Tibial artery (tissue), 4 donors: Measurements from ENCODE around the gene GRIP1.

Experiments used
- DNase-seq, 2 donors: peaks; one replicate each; pipeline ENCODE4 v3.0.0-alpha.2; 2019
- H3K27ac ChIP-seq, 2 donors: fragments of 200-600 bp; sonication (generic) in 1 of 2; 1 replicate in 1 of 2; 2 replicates in 1 of 2; pipeline ENCODE4 v1.5.1; 2018 to 2019; ENCODE audit warnings: mild to moderate bottlenecking in 1 of 2
- H3K27me3 ChIP-seq, 2 donors: fragments of 200-600 bp; sonication (generic) in 1 of 2; one replicate each; pipeline versions ENCODE4 v1.5.1 to v1.6.0; 2016 to 2019
- H3K36me3 ChIP-seq, 3 donors: fragments of 200-600 bp; sonication (generic) in 2 of 3; one replicate each; pipeline ENCODE4 v1.5.1; 2016 to 2019; ENCODE audit warnings: mild to moderate bottlenecking in 2 of 3
- H3K4me1 ChIP-seq, 4 donors: fragments of 200-600 bp; sonication (generic) in 2 of 4; 1 replicate in 3 of 4; 2 replicates in 1 of 4; pipeline ENCODE4 v1.5.1; 2016 to 2019
- H3K4me3 ChIP-seq, 2 donors: fragments of 200-600 bp; sonication (generic) in 1 of 2; 1 replicate in 1 of 2; 2 replicates in 1 of 2; pipeline ENCODE4 v1.5.1; 2018 to 2019; ENCODE audit warnings: mild to moderate bottlenecking in 2 of 2
- H3K9me3 ChIP-seq, 3 donors: fragments of 200-600 bp; sonication (generic) in 1 of 3; one replicate each; pipeline ENCODE4 v1.5.1; 2016 to 2019
- intact Hi-C: fragments of 100-400 bp; cut with DNase I; formaldehyde crosslinking; loops from one replicate; pipeline ENCODE4 v1.15.0; 2023; ENCODE audit warnings: low total_unique reads
- TF ChIP-seq, protein P1 (sequence below), 2 experiments: fragments of 200-600 bp in 1 of 2; fragments of 450-650 bp in 1 of 2; IDR thresholded peaks; one replicate each; pipeline ENCODE4 v1.5.1; 2017 to 2019; ENCODE audit warnings: antibody characterized with exemption in 2 of 2, mild to moderate bottlenecking in 1 of 2, moderate library complexity in 1 of 2

GRIP1 gene

DNA sequence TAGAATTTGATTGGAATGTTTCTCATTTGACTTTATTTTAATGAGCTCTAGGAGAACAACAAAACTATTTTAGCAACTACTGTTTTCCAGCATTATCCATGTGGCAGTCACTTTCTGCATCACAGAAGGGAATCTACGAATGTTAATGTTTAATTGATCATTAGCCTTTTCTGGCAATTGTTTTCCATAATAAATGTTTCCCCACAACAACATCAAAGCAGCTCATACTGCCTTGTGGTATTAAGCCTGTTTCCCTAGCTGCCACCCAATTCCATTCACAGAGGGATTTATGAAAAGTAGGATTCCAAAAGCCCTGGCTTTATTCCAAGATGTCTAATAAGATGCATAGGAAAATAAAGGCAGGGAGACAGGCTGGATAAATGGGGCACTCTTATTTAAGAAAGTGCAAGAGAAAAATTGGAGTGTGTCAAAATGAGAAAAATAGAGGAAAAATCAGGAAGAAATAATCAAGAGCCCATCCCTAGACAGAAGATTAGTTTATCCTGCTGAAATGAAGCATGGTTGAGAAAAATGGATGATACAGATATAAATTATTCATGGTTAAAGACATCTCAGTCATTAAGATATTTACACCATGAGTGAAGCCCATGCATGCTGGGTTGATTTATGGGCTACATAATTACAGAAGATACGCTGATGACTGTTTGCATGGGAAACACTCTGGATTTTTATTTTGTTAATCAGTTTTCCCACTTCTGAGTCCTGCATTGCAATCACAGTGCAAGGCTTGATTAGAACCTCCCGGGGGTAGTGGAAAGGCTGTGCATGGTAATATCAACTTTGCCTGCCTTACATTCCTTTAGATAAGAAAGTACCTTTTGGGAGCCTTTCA lies 196.3 kb downstream of the GRIP1 start:
- Histone ChIP-seq H3K36me3 (no peaks in the 10 kb centered on the region), H3K27ac (no peak overlapping the region), H3K4me3 (no peak overlapping the region), H3K9me3 (no peaks in the 10 kb centered on the region), H3K4me1 (no peaks in the 10 kb centered on the region), H3K27me3 (no peaks in the 10 kb centered on the region)
- TF ChIP-seq, protein P1, sequence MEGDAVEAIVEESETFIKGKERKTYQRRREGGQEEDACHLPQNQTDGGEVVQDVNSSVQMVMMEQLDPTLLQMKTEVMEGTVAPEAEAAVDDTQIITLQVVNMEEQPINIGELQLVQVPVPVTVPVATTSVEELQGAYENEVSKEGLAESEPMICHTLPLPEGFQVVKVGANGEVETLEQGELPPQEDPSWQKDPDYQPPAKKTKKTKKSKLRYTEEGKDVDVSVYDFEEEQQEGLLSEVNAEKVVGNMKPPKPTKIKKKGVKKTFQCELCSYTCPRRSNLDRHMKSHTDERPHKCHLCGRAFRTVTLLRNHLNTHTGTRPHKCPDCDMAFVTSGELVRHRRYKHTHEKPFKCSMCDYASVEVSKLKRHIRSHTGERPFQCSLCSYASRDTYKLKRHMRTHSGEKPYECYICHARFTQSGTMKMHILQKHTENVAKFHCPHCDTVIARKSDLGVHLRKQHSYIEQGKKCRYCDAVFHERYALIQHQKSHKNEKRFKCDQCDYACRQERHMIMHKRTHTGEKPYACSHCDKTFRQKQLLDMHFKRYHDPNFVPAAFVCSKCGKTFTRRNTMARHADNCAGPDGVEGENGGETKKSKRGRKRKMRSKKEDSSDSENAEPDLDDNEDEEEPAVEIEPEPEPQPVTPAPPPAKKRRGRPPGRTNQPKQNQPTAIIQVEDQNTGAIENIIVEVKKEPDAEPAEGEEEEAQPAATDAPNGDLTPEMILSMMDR (IDR thresholded peaks at IDR 0.05): no peak
- intact Hi-C loops: no loop called here
- no peak for DNase-seq

GRCh38 chr12:66467932-66468331 lies 210.9 kb downstream of the GRIP1 start:
- H3K4me1 ChIP-seq: no peaks in the 10 kb centered on the region
- H3K9me3 ChIP-seq: peaks cover 0 to 3% (median 0%) of the 10 kb centered on the region in 3 donors
- no peak for DNase-seq
- H3K4me3 ChIP-seq: no peak overlapping the region
- H3K27ac ChIP-seq: no peak overlapping the region
- no peaks in the 10 kb centered on the region for H3K27me3 ChIP-seq
- H3K36me3 ChIP-seq: no peaks in the 10 kb centered on the region
- intact Hi-C loops: no loop called here
- TF ChIP-seq, protein P1 (IDR thresholded peaks at IDR 0.05): no peak

- Histone ChIP-seq H3K9me3 (no peaks in the 10 kb centered on the region), H3K4me1 (no peaks in the 10 kb centered on the region), H3K27me3 (no peaks in the 10 kb centered on the region), H3K27ac (no peak overlapping the region), H3K4me3 (no peak overlapping the region), H3K36me3 (no peaks in the 10 kb centered on the region)
- intact Hi-C loops: no loop called here
- TF ChIP-seq, protein P1 (IDR thresholded peaks at IDR 0.05): no peak
- DNase-seq: no peak
These were observed 217.5 kb downstream of the GRIP1 start for GRCh38 chr12:66461331-66461730.

DNA sequence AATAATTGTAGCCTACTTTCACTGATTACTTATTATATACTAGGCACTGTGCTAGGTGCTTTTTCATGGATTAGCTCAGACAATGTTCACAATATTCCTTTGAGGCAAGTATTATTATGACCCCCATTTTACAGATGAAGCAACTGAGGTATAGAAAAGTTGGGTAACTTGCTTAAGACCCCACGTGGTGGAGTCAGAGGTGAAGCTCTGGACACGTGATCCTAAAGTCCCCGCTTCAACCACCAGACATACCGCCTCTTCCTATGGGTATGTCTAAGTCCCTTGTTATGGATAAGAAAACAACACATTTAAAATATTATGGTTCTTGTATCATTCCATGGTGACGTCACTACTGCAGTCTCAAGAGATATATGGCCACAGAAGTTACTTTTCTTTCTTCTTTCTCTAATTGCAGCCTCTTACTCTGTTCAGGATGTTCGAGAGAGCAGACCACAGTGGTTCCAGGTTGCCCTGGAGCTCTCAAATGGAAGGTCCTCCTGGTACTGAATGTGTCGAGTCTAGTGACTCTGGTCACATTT lies 218.9 kb downstream of the GRIP1 start:
- no peaks in the 10 kb centered on the region for H3K27me3 ChIP-seq
- no peak for DNase-seq
- no peaks in the 10 kb centered on the region for H3K36me3 ChIP-seq
- H3K4me3 ChIP-seq: no peak overlapping the region
- H3K27ac ChIP-seq: no peak overlapping the region
- H3K9me3 ChIP-seq: no peaks in the 10 kb centered on the region
- intact Hi-C loops: no loop called here
- TF ChIP-seq, protein P1 (IDR thresholded peaks at IDR 0.05): no peak
- no peaks in the 10 kb centered on the region for H3K4me1 ChIP-seq

GRCh38 chr12:66456612-66457011 lies 222.3 kb downstream of the GRIP1 start:
- H3K27me3 ChIP-seq: no peaks in the 10 kb centered on the region
- no peak for DNase-seq
- TF ChIP-seq, protein P1 (IDR thresholded peaks at IDR 0.05): no peak
- intact Hi-C loops: no loop called here
- no peaks in the 10 kb centered on the region for H3K4me1 ChIP-seq
- H3K27ac ChIP-seq: no peak overlapping the region
- no peaks in the 10 kb centered on the region for H3K36me3 ChIP-seq
- H3K4me3 ChIP-seq: no peak overlapping the region
- no peaks in the 10 kb centered on the region for H3K9me3 ChIP-seq
